Dedifferentiated amniotic fluid mesenchymal stem cell (primary cell): Measurements from ENCODE around the gene MINK1.

ENCODE experiments used
- DNase-seq: peaks from one replicate; pipeline ENCODE4 v3.0.0-alpha.2; 2016; ENCODE audit errors: extremely low spot score

The MINK1 gene

DNA sequence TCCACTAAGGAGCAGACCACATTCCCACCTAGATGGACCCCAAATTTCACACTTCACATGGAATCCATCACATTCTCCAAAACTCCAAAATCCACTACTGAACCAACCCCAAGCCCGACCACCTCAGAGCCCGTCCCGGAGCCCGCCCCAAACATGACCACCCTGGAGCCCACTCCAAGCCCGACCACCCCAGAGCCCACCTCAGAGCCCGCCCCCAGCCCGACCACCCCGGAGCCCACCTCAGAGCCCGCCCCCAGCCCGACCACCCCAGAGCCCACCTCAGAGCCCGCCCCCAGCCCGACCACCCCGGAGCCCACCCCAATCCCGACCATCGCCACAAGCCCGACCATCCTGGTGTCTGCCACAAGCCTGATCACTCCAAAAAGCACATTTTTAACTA, 100.5 kb downstream of the MINK1 start:
- no peak for DNase-seq

DNA sequence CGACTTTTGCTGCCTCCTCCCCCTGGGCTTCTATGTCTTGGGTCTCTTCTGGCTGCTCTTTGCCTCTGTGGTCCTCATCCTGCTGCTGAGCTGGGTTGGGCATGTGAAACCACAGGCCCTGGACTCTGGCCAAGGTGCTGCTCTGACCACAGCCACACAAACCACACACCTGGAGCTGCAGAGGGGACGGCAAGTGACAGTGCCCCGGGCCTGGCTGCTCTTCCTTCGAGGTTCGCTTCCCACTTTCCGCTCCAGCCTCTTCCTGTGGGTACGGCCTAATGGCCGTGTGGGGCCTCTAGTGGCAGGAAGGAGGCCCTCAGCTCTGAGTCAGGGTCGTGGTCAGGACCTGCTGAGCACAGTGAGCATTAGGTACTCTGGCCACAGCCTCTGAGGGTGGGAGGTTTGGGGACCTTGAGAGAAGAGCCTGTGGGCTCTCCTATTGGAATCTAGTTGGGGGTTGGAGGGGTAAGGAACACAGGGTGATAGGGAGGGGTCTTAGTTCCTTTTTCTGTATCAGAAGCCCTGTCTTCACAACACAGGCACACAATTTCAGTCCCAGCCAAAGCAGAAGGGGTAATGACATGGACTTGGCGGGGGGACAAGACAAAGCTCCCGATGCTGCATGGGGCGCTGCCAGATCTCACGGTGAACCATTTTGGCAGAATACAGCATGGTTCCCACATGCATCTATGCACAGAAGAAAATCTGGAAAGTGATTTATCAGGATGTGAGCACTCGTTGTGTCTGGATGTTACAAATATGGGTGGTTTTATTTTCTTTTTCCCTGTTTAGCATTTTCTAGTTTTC, 101.2 kb downstream of the MINK1 start:
- DNase-seq, result no peak

DNA sequence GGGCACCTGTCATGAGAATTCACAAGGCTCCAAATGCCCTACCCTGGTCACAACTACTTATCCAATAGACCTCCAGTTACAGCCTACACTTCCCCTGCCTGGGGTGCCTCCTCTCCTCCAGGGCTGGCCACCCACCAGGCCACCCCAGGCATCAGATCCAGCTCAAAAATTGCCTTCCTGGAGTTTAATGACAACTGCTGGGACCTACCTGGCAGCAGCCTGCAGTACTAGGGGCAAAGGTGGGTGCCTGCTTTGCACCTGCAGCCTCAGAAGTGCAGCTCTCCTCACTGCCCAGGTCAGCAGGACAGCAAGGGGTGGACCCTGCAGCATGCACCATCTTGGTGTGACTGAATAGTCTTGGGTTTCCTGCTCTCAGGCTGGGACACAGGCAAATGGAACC, 102.5 kb downstream of the MINK1 start:
- DNase-seq, result no peak

DNA sequence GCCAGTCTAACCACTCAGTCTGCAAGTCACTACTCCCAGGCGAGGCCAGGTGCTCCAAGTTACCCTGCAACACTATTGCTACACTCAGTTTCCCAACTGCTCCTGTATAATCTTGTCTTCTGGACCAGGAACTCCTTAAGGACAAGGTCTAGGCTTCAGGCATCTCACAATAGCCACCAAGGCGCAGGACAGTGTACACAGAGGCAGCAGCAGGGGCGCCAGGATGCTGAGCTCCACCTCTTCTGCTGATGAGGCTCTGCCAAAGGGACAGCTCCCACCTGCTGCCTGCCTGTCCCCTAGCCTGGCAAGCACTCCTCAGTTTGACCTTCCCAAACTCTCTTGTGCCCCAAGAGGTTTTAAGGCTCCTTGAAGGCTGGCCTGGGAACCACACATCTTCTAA, 103.3 kb downstream of the MINK1 start:
- no peak for DNase-seq

DNA sequence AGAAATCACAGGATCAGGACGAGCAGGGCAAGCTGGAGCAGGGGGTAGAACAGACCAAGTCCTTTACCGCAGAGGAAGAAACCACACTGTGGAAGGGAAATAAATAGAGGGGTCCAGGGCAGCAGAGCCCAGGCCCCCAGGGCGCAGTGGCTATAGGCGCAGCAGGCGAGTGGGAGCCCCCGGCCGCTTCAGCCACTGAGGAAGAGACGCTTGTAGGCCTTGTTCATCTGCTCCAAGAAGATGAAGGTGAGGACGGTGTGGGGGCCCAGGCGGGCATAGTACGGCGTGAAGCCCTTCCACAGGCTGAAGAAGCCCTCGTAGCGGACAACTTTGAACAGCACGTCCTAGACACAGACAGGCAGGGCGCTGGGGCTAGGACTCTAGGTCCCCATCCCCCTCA, 104.4 kb downstream of the MINK1 start:
- DNase-seq, result no peak

DNA sequence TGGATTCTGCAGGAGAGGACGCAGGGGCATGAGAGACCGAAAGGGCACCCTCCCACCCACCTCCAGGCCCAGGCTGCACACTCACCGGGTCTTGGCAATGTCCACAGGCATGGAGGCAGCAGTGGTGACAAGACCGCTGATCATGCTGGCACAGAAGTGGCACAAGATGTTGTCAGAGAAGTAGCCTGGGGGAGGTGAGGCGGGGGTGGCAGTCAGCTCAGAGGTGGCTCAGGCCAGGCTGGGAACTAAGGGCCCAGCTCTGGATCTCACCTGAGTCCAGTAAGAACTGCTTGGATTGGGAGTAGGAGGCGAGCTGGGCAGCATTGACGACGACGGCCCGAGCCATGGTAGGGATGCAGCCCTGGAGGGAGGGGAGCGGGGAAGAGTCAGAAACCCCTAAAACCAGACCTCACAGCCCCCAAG, 104.9 kb downstream of the MINK1 start:
- DNase-seq, result no peak

DNA sequence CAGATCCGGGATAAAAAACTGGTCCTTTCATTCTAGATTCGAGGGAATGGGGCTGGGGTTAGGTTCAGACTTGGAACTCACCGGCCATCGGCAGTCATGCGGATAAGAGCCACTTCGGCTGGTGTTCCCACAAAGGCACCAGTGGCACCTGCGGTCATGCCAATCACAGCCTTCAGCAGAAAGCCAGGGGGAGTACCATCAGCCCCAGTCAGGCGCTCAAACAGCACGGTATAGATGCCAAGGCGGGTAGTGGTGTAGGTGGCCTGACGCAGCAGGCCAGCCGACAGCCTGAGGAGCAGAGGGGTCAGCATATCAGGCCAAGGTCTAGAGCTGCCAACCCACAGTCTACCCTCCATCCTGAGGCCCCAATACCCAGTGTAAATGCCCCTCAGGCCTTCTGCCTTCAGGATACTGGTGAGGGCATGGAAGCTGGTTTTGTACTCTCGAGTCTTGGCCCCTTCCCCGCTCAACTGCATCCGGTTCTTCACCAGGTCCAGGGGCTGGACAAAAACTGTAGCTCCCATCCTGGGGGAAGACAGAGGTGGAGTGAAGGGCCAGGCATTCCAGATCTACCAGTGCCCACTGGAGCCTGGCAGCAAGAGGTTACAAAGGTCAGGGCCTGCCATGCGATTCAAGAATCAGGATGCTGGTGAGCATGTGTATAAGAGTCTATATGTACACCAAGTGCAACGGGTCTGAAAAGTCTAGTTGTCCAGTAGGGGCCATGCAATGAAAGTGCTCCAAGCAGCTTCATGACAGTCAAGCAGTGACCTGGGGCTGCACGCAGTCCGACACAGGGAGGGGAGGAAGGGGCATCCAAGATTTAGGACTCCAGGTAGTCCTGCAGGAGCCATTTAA, 105.8 kb downstream of the MINK1 start:
- DNase-seq, result no peak

DNA sequence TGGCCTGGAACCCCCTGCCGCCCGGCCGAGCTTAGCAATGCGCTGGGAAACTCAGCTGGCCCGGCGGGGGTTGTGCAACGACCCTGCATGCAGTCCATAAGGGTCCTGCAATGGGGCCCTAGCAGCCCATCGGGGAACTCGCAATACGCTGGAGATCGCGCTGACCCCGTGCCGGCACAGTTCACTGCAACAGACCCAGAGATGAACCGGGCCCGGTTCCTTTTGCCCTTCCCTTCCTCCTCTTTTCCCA, 106.3 kb downstream of the MINK1 start:
- no peak for DNase-seq

DNA sequence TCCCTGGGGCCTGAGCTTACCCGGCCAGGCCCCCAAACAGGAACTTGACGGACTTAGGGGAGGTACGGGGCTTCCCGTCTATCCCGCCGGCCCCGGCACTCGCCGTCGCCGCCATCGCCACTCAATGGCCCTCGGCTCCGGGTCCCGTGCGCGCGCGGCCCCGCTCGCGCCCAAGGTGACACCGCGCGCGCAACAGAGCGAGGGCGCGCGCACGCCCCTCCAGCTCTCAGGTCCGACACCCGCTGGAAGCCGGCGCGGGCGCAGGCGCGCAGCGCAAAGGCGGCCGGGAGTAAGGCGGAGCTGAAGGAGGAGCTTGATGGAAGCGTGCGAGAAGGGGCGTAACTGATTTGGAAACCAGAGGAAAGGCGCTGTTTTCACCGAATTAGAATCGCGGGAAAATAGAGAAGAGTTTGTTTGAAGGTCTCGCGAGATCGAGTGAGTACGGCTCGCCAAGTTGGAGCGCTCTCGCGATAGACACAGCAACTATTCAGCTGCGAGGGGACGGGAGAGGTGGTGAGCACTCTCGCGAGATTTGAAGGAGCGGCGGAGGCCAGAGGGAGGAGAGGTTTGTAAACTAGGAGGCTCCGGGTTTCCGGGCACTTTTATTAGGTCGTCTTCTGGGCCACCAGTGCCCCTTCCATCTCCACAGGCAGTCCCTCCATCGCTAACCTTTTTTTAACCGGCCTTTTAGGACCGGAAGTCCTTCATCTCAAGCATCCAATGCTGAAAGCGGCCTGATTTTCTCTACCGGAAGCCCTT, 106.8 kb downstream of the MINK1 start, which contains the start of the genes RNF167 and SLC25A11:
Gene RNF167, plus strand, starts transcription at position 473 of the 759 bp plus-strand sequence. CDS start 642 bp downstream, outside the sequence.
Gene SLC25A11, minus strand, starts transcription at position 251 of the 759 bp plus-strand sequence. Its CDS starts 136 bp downstream, at position 115.
- peak; percentile 100 for DNase-seq

DNA sequence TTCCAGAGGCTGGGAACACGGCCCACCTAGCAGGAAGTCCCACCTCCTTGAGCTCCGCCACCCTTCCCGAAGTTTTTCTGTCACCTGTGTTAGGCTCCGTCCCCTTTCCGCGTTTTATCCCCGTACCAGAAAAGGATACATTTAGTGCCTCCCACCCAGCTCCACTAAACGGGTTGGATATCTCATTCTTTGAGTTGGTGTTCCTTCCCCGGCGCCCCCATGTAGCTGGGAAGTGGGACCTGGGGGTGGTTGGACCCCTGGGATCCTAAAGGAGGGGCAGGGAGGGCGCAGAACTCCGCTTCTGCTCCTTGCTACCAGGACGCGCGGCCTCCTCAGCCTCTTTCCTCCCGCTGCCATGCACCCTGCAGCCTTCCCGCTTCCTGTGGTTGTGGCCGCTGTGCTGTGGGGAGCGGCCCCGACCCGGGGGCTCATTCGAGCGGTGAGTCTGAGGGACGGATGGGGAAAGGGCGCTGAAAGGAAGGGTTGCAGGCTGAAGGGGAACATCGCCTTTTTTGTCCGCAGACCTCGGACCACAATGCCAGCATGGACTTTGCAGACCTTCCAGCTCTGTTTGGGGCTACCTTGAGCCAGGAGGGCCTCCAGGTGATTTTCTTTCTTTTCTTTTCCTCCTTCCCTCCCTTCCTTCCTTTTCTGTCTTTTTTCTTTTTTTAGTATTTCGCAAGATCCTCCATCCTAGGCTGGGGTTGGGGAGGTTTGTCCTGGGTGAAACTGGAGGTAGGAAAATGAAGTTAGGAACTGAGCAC, 107.6 kb downstream of the MINK1 start:
- DNase-seq, result no peak

DNA sequence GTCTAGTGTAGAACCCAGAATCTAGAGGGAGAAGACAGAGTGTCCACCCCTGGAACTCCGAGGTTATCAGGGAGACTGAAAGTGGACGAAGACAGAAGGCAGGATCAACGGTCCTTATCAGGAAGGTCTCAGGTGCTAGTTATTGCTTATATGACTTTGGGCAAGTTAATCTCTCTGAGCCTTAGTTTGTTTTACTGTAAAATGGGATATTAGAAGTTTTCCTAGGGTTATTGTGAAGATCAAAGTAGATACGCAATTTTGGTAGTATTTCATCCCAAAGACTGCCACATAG, 108.1 kb downstream of the MINK1 start:
- DNase-seq, result no peak

DNA sequence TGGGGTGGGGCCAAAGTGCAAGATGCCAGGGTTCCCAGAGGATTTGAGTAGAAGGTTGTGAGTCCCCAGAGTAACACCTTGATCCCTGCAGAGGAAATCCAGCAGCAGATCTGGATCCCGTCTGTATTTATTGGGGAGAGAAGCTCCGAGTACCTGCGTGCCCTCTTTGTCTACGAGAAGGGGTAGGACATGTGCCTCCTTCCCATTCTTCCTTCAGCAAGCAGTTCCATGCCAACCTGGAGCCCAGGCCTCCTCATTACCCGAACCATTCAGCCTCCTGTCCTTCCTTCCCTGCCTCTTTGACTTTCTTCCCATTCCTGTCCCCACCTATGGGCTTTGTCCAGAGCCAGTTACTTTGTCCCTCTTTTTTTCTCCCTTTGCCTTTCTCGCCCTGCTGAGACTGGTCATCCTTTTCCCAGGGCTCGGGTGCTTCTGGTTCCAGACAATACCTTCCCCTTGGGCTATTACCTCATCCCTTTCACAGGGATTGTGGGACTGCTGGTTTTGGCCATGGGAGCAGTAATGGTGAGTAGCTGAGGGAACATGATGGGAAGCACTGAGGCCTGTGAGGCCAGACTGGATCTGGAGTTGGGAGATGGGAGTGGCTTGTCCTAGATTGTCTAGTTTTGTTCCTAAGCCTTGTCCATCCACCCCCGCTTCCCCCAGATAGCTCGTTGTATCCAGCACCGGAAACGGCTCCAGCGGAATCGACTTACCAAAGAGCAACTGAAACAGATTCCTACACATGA, 109.8 kb downstream of the MINK1 start:
- DNase-seq, result no peak

DNA sequence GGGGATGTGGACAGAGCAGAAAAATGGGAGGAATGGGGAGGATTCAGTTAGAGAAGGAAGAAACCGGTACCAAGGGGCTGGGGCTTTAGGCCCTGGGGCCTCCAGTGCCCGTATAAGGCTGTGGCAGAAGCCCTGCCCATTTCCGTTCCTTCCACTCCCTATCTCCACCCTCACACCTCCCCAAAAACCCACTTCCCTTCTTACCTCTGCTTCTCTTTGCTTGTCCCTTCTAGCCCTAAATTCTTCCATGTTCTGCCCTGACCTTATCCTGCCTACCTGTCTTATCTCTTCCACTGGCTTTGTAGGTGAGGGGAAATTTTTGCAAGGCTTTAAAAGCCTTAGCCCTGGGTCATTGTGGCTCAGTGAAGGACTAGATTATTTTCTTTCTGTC, 111.0 kb downstream of the MINK1 start:
- no peak for DNase-seq

DNA sequence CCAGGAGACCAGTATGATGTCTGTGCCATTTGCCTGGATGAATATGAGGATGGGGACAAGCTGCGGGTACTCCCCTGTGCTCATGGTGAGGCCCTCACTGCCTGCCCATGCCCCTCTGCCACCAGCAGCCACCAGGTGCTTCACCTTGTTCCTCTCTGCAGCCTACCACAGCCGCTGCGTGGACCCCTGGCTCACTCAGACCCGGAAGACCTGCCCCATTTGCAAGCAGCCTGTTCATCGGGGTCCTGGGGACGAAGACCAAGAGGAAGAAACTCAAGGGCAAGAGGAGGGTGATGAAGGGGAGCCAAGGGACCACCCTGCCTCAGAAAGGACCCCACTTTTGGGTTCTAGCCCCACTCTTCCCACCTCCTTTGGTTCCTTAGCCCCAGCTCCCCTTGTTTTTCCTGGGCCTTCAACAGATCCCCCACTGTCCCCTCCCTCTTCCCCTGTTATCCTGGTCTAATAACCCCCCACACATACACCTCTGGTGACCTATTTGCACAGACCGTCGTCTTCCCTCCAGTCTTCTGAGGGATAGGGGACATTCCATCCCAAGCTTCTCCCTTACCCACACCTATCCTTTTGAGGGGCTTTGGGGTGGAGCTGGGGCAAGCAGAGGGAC, 111.5 kb downstream of the MINK1 start:
- DNase-seq, result no peak

DNA sequence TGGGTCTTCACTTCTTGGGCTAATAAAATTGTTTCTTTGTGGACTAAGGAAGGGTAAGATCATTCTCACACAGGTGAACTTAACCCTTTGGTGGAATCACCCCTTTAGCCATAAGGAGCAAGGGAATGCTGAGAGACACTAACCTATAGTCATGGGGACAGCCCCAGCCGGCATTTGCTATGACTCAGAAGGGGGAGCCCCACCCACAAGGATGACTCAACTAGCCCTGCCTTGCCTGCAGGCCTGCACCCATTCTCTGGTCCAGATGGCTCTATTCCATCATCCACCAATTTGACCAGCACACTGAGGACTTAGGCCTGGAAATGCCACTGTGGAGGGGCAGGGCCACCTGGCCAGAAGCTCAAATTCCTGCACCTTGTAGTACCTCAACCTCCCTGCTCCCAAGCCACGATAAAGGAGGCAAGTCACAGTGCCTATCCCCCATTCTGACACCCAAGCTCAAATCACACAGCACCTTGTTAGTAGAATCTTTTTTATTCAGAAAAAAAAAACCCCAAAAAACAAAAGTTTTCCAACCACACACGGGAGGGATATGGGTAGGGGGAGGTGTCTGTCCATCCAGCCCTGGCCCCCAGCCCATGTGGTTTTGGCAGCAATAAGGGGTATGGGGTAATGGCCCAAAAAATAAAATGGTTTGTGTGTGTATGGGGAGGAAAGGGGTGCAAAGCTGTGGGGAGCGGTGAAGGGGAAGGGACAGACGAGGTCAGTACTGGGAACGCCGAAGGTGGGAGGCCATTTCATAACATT, 112.2 kb downstream of the MINK1 start:
- DNase-seq, result peak; percentile 87

DNA sequence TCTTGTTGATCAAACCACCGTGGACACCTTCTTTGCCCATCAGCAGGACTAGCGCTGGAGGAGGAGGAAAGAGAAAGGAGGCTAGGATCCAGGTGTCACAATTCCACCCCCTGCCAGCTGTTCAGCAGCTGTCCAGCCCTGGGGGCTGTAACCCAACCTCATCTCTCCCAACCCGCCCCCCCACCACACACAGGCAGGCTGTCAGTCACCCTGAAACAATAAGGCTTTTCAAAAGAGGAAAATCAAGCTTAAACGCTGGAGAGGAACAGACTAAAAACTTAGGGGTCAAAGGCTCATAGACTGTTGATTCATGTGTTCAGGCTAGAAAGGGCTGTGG, 112.8 kb downstream of the MINK1 start:
- DNase-seq, result no peak

DNA sequence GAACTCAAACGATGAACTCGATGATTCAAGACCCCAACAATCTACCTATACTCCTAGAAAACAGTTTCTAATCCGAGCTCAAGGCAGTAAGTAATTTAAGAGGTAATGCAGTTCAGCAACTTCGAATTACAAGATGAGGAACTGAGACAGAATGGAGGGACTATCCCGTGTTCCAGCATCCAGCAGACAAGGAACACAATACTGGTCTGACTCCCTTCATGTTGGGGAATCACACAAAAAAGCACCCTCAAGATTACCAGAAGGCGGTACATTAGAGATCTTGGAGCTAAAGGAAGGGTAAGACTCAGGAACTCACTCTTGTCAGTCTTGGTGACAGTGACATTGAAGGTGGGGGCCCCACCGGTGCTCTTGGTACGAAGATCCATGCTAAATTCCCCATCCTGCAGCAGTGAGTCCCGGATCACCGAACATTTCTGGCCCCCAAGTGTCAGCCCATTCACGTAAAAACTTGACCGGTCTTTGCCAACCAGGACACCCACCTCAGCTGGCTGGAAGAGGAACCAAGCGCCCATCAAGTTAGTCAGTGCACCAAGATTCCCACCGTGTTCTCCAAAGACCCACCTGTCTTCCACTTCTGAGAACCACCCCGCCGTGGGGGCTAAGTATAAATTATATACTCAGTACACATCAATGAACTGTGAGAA, 113.3 kb downstream of the MINK1 start:
- DNase-seq, result no peak

DNA sequence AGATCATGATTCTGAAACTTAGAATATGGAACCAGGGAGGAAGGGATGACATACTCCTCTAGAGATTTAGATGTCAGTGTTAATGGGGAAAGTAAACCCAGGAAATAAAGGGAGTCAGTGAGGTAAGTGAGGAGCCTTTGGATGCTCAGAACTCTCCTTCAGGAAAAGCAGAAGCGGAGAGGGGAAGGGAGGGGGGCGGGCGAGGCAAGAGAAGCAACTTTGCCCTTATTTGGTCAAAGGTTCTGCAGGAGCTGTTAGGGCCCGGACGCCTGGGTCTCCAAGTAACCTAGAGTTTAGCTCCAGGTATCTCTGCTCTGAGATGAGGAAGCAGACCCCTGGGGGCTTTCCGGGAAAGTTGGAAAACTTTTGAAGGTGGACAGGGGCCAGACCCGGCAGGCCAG, 113.9 kb downstream of the MINK1 start:
- DNase-seq, result no peak
